ENCODE measurements around the gene ADAMTSL5. TPM values are rescaled to one million over a fixed set of nuclear protein-coding genes. Genes with fewer than 3 reads are reported as not detected.

Gene ADAMTSL5
- total and polyA plus RNA-seq, 2 of the 8 experiments (the other 6 are each of a cell fraction or from before 2014, with no cell fraction given): 0.82 to 0.99 TPM

GRCh38 chr19:1505012-1505411 is 7.8 kb downstream of the ADAMTSL5 start (continued):
- TF ChIP-seq FOSL1 (IDR thresholded peaks at IDR 0.05; ENCODE audit: insufficient read depth, low read depth, low read length): no peak
